HepG2 (cell line): ENCODE data around the gene CDK12. TPM values are rescaled to one million over a fixed set of nuclear protein-coding genes. Genes with fewer than 3 reads are reported as not detected.
A peak's percentile ranks its signal among the peaks of the same experiment; 100 is the strongest.

Source experiments
- CAMTA2 ChIP-seq: sonication (generic); formaldehyde crosslinking; IDR thresholded peaks from 2 replicates; pipeline ENCODE4 v1.4.0; 2020; ENCODE audit warnings: mild to moderate bottlenecking, missing genetic modification reagents, borderline replicate concordance
- FIP1L1 ChIP-seq: fragments of 200-400 bp; formaldehyde crosslinking; IDR thresholded peaks from 2 replicates; pipeline ENCODE4 v1.6.1; 2018; ENCODE audit warnings: low read depth, mild to moderate bottlenecking, low read length, moderate library complexity, borderline replicate concordance; ENCODE audit not compliant: insufficient read depth
- MYC ChIP-seq: sonication (generic); formaldehyde crosslinking; IDR thresholded peaks from 2 replicates; pipeline ENCODE4 v1.9.0; 2021; ENCODE audit warnings: missing genetic modification reagents, borderline replicate concordance
- PRMT3 ChIP-seq: sonication (generic); formaldehyde crosslinking; IDR thresholded peaks from 2 replicates; pipeline ENCODE4 v1.8.1; 2022; ENCODE audit warnings: low read depth, mild to moderate bottlenecking, moderate library complexity, missing genetic modification reagents, borderline replicate concordance
- SP2 ChIP-seq: sonication (generic); formaldehyde crosslinking; IDR thresholded peaks from 2 replicates; pipeline ENCODE4 v1.5.1; 2020; ENCODE audit warnings: mild to moderate bottlenecking, missing genetic modification reagents
- WIZ ChIP-seq: sonication (generic); formaldehyde crosslinking; IDR thresholded peaks from 2 replicates; pipeline ENCODE4 v1.5.1; 2020; ENCODE audit warnings: mild to moderate bottlenecking, missing genetic modification reagents
- ZBTB3 ChIP-seq: sonication (generic); formaldehyde crosslinking; IDR thresholded peaks from 2 replicates; pipeline ENCODE4 v1.4.0; 2020; ENCODE audit warnings: low read depth, mild to moderate bottlenecking, moderate library complexity, missing genetic modification reagents, borderline replicate concordance
- ZNF264 ChIP-seq: sonication (generic); formaldehyde crosslinking; IDR thresholded peaks from 2 replicates; pipeline ENCODE4 v1.4.0; 2020; ENCODE audit warnings: missing genetic modification reagents
- ZNF407 ChIP-seq: sonication (generic); formaldehyde crosslinking; IDR thresholded peaks from one replicate; pipeline ENCODE4 v1.5.1; 2020; ENCODE audit warnings: mild to moderate bottlenecking, missing genetic modification reagents; ENCODE audit errors: not compliant biosample characterization
- ZNF841 ChIP-seq: sonication (generic); formaldehyde crosslinking; IDR thresholded peaks from 2 replicates; pipeline ENCODE4 v1.8.1; 2023; ENCODE audit warnings: missing genetic modification reagents, borderline replicate concordance
- polyA plus RNA-seq, 8 experiments: library from polyadenylated mRNA; depleted of rRNA in 3 of 8; stranded (reverse) in 7 of 8; unstranded in 1 of 8; fragments of >200 nt; fragmentation: Illumina TruSeq in 4 of 8; extraction: Trizol in 4 of 8; gene quantifications; 2 replicates each; pipeline versions ENCODE4 v1.2.1 to v1.2.3, GENCODE V29; 2011 to 2016; ENCODE audit warnings: low read depth in 4 of 8, missing spikeins in 1 of 8, mixed read lengths in 1 of 8; ENCODE audit not compliant: insufficient read depth in 1 of 8
- total RNA-seq, 5 experiments: library from RNA; depleted of rRNA; stranded (reverse); fragments of >200 nt; fragmentation: Illumina TruSeq; extraction: Trizol; gene quantifications; 2 replicates each; pipeline ENCODE4 v1.2.3, GENCODE V29; 2016; ENCODE audit warnings: low read depth in 1 of 5
- TF ChIP-seq, protein P1 (sequence below): sonication (generic); formaldehyde crosslinking; IDR thresholded peaks from 2 replicates; pipeline ENCODE4 v1.4.0; 2020; ENCODE audit warnings: mild to moderate bottlenecking, missing genetic modification reagents

The CDK12 gene
- total and polyA plus RNA-seq, 2 of the 13 experiments (the other 11 are each of a cell fraction or from before 2014, with no cell fraction given), result 24.0 to 88.6 TPM

DNA sequence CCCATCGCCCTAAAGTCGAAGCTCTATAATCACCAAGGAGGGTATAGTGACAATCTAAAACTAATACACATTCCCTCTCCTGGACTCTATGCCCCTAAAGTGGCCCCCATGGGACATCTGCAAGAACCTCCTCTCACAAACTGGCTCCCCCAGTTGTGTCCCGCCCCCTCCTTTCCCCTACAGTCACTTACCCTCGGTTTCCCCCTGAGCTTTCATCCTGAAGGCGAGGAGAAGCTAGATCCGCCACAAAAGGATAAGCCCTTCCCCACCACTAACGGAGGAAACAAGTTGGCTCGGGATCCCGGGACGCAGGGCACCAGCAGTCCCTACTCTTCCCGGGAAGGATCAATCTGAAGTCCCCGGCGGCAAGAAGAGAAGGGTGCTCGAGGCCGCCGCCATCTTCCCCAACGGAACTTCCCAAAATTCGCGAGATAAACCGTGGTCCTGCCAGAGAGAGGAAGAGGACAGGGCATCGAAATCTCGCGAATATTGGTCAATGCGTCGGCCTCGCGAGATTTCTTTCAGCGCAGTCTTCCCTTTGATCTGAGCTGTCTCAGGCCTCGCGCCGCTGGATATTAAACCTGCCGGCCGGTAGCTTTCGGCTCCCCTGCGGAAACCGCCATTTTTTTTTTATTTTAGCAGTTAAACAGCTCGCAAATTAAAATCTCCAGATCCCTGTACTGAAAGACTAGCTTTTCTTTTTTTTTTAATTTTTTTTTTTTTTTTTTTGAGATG lies 10.3 kb upstream of the CDK12 start, which contains the start of gene MED1 (continued):
- no peak for TF ChIP-seq WIZ (CRISPR knock-in tag)
- TF ChIP-seq ZBTB3 (CRISPR knock-in tag), result no peak
- no peak for TF ChIP-seq CAMTA2 (CRISPR knock-in tag)
- TF ChIP-seq ZNF841 (CRISPR knock-in tag), result no peak
- TF ChIP-seq MYC, result no peak; the same call in 1 of the 2 replicates
- TF ChIP-seq ZNF264 (CRISPR knock-in tag), result peak; percentile 74; the same call in 1 of the 2 replicates
- no peak for TF ChIP-seq FIP1L1
- TF ChIP-seq, protein P1, sequence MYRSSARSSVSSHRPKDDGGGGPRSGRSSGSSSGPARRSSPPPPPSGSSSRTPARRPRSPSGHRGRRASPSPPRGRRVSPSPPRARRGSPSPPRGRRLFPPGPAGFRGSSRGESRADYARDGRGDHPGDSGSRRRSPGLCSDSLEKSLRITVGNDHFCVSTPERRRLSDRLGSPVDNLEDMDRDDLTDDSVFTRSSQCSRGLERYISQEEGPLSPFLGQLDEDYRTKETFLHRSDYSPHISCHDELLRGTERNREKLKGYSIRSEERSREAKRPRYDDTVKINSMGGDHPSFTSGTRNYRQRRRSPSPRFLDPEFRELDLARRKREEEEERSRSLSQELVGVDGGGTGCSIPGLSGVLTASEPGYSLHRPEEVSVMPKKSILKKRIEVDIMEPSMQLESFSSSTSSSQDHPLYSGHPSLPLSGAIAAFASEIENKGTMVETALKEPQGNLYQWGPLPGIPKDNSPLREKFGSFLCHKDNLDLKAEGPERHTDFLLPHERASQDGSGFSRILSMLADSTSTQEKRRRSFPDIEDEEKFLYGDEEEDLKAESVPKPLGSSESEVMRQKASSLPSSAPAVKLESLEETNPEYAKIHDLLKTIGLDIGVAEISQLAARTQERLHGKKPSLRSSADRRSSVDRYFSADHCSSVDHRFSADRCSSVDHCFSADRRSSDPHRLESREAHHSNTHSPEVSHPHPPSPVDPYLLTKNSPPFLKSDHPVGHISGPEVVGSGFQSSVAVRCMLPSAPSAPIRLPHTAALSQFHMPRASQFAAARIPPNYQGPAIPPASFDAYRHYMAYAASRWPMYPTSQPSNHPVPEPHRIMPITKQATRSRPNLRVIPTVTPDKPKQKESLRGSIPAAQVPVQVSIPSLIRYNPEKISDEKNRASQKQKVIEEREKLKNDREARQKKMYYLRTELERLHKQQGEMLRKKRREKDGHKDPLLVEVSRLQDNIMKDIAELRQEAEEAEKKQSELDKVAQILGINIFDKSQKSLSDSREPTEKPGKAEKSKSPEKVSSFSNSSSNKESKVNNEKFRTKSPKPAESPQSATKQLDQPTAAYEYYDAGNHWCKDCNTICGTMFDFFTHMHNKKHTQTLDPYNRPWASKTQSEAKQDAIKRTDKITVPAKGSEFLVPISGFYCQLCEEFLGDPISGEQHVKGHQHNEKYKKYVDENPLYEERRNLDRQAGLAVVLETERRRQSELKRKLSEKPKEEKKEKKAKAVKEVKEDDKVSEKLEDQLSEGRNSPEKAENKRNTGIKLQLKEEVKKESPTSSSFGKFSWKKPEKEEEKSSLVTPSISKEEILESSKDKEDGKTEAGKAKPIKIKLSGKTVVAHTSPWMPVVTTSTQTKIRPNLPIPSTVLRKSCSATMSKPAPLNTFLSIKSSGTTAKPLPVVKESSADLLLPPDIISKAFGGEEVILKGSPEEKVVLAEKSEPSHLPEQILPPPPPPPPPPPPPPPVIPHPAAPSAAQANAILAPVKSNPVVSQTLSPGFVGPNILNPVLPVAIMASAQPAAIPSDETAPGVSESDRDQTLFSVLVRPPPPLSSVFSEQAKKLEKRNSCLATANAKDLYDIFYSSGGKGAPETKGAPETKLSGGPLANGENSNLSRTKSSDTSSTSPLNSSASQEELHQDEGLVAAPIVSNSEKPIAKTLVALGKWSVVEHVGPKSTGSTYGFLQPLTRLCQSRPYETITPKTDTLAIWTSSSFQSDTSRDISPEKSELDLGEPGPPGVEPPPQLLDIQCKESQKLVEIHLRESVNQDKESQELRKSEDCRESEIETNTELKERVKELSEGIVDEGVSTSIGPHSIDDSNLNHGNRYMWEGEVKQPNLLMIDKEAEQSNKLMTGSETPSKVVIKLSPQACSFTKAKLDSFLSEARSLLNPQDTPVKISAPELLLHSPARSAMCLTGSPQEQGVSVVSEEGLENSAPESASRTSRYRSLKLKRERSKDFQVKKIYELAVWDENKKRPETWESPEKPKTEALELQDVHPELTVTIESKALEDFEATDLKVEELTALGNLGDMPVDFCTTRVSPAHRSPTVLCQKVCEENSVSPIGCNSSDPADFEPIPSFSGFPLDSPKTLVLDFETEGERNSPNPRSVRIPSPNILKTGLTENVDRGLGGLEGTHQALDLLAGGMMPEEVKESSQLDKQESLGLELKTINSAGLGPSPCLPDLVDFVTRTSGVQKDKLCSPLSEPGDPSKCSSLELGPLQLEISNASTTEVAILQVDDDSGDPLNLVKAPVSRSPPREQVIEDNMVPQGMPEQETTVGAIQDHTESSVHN (CRISPR knock-in tag), result 0 out of 2 replicates have a peak, but pooled peaks have one; percentile 61
- peak; percentile 44 for TF ChIP-seq ZNF407 (CRISPR knock-in tag)
- TF ChIP-seq SP2 (CRISPR knock-in tag), result 0 out of 2 replicates have a peak, but pooled peaks have one; percentile 0
- TF ChIP-seq PRMT3, result no peak
